ENCODE measurements around the gene PSMC4.
A peak's percentile ranks its signal among the peaks of the same experiment; 100 is the strongest.

PSMC4 gene

GRCh38 chr19:39970675-39971379 lies at the start of gene PSMC4:
TSS of gene PSMC4 (plus strand) at chr19:39971165. CDS start at chr19:39971203, 38 bp downstream.
- DNase-seq = peak; percentile 97

DNA sequence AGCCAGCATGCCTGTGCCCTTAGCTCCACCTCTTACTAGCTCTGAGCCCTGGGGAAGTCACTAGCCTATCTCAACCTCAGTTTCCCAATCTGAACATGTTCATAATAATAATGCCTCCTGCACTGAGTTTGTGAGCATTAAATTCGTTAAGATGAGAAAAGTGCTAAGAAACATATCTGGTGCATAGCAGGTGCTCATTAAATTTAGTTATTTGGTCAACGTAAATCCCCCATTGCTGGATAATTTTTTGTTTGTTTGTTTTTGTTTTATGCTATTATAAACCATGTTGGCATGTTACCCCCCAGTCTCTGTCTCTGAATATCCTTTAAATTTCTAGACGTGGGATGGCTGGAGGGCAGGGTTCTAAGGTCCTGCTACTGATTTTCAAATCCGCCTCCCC lies 47.1 kb upstream of the PSMC4 start:
- no peak for DNase-seq

DNA sequence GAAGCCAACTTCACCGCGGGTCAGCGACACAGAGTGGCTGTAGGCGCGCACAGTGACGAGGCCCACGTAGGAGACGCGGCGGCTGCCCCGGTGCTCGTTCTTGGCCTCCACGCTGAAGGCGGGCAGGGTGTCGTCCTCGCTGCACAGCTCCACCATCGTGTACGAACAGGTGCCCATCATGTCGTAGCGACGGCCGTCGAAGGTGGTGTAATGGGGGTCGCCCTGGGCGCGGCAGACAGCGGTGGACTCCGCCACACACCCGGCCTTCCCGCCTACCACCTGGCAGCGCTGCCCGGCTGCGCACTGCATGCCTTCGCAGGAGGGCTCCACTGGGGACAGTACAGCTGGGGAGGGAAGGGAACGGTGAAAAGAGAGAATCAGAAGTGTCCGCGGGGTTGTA lies 46.6 kb upstream of the PSMC4 start:
- DNase-seq = no peak

DNA sequence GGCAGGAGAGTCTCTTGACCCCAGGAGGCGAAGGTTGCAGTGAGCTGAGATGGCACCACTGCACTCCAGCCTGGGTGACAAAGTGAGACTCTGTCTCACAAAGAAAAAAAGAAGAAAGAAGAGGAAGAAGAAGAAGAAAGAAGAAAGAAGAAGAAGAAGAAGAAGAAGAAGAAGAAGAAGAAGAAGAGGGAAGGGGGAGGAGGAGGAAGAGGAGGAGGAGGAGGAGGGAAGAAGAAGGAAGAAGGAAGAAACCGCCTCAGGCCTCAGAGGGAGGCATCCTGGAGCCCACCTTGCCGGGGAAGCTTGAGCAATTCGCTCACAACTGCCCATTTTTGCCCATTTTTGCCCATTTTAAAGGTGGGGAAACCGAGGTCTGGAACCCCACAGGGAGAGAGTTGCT lies 46.0 kb upstream of the PSMC4 start:
- no peak for DNase-seq

GRCh38 chr19:39926170-39926760 lies 44.7 kb upstream of the PSMC4 start:
- no peak for DNase-seq

GRCh38 chr19:39927076-39927475 lies 43.9 kb upstream of the PSMC4 start:
- no peak for DNase-seq

DNA sequence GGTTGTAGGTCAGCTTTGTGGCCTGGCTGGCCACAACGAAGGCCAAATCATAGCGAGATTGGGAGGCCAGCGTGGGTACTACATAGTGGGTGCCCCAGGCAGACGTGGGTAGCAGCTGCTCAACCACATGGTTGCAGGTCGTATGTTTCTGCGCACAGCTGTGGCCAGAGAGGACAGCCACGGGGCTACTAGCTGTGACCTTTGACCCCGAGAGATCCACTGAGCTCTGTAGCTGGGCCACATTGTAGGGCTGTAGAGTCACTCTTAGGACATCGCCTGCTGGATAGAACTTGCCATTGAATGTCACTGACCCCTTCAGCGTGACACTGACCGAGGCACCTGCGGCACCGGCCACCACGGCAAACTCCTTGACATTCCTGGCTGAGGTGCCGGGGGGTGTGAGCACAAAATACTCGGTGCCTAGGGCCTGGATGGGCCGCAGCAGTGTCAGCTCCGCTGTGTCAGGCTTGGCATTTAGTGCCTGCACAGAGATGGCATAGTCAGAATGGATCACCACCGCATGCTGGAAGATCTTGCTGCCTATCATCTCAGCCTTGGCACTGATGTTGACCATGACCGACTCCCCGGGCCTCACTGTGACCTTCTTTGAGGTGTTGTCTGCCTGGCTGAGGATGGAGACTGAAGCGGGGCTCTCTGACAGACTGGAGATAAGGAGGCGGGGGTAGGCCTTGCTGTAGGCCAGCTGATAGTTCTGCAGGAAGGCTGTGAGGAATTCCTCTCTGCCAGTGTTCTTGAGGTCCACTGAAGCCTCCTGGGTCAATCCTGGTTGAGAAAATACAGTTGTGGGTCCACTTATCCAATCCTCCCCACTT lies 43.2 kb upstream of the PSMC4 start:
- no peak for DNase-seq

GRCh38 chr19:39928357-39928725 lies 42.6 kb upstream of the PSMC4 start:
- no peak for DNase-seq

DNA sequence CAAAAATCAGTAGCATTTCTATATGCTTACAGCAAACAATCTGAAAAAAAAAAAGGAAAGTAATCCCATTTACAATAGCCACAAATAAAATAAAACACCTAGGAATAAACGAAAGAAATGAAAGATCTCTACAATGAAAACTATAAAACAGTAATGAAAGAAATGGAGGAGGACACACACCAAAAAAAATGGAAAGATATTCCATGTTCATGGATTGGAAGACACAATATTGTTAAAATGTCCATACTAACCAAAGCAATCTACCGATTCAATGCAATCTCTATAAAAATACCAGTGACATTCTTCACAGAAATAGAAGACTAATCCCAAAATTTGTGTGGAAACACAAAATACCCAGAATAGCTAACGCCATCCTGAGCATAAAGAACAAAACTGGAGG lies 41.2 kb upstream of the PSMC4 start:
- no peak for DNase-seq

GRCh38 chr19:39934584-39935363 lies 36.2 kb upstream of the PSMC4 start, which contains the start of gene FCGBP:
TSS of gene FCGBP (minus strand) at chr19:39934634.
- DNase-seq = no peak

DNA sequence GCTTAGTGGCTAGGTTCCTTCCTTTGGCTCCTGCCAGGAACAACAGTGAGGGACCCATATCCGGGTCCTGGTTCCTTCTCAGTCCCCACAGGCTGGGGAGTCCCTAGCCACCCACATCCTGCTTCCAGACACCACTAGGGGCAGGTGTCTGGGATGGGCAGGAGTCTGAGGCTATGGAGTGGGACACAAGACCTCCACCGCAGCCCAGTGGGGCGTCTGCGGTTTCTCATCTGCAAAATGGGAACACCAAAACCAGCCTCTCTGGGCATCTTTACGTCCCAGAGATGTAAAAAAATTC lies 35.7 kb upstream of the PSMC4 start:
- DNase-seq = no peak

GRCh38 chr19:39936020-39936419 lies 34.9 kb upstream of the PSMC4 start:
- DNase-seq = no peak

- DNase-seq = no peak
Measured at GRCh38 chr19:39936622-39937021, 34.3 kb upstream of the PSMC4 start.

DNA sequence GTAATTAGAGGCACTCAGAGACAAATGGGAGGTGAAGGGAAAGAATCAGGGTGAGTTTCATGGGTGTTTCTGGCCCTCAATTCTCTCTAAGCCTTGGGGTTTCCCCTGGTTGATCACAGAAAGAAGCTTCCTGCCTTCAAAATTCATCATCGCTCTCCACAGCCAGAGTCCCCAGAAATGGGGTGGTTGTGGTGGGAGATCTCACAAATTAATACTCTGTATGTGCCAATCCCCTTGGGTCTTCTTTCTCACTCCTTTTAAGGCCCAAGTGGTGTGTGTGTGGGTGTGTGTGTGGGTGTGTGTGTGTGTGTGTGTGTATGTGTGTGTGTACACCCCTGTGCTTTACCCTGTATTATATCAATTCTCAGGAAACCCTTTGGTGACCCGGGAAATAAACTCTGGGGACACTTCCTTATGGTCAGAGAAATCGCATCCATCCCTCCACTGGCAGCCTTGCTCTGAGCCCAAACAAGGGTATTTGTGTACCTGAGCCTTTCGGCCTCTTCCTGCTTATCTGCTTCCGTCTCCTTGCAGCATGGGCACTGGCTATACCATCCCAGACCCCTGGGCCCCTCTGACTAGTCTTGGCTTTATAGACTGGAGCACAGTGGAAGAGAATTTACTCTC lies 33.8 kb upstream of the PSMC4 start:
- peak; percentile 55 for DNase-seq

- no peak for DNase-seq
Measured at GRCh38 chr19:39937787-39938186, 33.2 kb upstream of the PSMC4 start.

- no peak for DNase-seq
Measured at GRCh38 chr19:39939556-39939955, 31.4 kb upstream of the PSMC4 start.

DNA sequence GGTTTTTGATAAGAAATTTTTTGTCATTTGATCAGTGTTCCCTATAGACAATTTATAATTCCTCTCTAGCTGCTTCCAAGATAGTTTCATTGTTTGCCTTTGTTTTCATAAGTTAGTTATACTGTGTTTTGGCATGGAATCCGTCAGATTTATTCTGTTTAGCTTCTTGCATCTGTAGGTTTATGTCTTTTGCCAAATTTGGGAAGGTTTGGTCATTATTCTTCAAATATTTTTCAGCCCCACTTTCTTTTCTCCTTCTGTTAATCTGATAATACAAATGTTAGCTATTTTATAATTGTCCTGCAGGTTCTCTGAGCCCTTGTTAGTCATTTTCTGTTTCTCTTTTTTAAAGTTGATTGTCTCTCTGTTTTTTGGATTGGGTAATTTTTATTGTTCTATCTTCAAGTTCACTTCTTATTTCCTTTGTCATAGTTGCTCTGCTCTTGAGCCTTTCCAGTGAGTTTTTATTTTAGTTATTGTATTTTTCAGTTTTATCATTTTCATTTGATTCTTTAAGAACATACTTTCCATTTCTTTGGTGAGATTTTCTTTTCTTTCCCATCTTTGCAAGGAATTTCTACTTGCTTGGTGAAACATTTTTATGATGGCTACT lies 30.6 kb upstream of the PSMC4 start:
- DNase-seq = no peak

GRCh38 chr19:39941151-39941550 lies 29.8 kb upstream of the PSMC4 start:
- no peak for DNase-seq

GRCh38 chr19:39941615-39942365 lies 29.2 kb upstream of the PSMC4 start:
- peak; percentile 31 for DNase-seq

- DNase-seq = no peak
Measured at GRCh38 chr19:39942366-39942730, 28.6 kb upstream of the PSMC4 start.

GRCh38 chr19:39943586-39943985 lies 27.4 kb upstream of the PSMC4 start:
- no peak for DNase-seq

GRCh38 chr19:39946532-39946931 lies 24.4 kb upstream of the PSMC4 start:
- no peak for DNase-seq

Measured in activated T-cell treated with anti-CD3 and anti-CD28 coated beads for 4 hours (primary cell).